AG09319 (cell line): ENCODE results near the gene SPINK5.

Source experiments
- DNase-seq: peaks from one replicate; pipeline ENCODE4 v3.0.0-alpha.2; 2010; ENCODE audit warnings: low read depth; ENCODE audit errors: extremely low read depth
- TF ChIP-seq, protein P1 (sequence below): IDR thresholded peaks from 2 replicates; pipeline ENCODE4 v1.5.1; 2011; ENCODE audit warnings: low read depth, mild to moderate bottlenecking, inconsistent platforms, low read length, moderate library complexity

Gene SPINK5, protein sequence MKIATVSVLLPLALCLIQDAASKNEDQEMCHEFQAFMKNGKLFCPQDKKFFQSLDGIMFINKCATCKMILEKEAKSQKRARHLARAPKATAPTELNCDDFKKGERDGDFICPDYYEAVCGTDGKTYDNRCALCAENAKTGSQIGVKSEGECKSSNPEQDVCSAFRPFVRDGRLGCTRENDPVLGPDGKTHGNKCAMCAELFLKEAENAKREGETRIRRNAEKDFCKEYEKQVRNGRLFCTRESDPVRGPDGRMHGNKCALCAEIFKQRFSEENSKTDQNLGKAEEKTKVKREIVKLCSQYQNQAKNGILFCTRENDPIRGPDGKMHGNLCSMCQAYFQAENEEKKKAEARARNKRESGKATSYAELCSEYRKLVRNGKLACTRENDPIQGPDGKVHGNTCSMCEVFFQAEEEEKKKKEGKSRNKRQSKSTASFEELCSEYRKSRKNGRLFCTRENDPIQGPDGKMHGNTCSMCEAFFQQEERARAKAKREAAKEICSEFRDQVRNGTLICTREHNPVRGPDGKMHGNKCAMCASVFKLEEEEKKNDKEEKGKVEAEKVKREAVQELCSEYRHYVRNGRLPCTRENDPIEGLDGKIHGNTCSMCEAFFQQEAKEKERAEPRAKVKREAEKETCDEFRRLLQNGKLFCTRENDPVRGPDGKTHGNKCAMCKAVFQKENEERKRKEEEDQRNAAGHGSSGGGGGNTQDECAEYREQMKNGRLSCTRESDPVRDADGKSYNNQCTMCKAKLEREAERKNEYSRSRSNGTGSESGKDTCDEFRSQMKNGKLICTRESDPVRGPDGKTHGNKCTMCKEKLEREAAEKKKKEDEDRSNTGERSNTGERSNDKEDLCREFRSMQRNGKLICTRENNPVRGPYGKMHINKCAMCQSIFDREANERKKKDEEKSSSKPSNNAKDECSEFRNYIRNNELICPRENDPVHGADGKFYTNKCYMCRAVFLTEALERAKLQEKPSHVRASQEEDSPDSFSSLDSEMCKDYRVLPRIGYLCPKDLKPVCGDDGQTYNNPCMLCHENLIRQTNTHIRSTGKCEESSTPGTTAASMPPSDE

DNA sequence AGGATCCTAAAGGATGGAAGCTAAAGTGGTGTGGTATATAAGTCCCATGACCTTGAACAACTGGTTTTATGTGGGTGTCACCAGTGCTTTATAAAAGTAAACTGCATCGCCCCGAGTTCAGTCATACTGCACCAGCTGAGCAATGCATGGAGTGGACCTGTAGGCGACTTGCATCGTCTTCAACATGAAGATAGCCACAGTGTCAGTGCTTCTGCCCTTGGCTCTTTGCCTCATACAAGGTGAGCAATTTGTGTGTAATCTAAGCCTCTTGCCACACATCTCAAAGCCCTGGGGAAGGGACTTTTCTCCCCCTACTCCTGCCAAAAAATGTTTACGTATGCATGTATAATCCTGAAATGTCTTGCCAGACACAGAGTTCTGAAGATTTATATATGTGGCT, at the start of gene SPINK5:
Gene SPINK5, plus strand, starts transcription at position 120 of the 400 bp plus-strand sequence. Its CDS starts 65 bp downstream, at position 185.
- no peak for DNase-seq

DNA sequence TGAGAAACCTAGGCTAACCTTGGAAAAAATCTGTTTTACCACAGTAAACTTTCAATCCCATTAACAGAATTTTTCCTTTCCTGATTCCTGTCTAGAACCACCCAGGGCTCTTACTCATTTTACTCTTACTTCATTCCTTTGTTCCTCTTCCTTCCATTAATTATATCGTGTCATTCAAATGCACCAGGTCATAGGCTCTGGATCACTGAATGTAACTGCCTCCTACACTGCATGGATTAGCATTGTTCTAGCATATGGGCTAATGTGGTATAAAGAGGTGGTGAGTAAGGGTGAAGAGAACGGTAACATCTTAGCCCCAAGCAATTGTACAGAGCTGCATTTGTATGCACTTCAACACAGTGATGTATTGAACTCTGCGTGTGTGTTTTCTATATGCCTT, 49.5 kb upstream of the SPINK5 start:
- DNase-seq, result no peak
- TF ChIP-seq, protein P1, sequence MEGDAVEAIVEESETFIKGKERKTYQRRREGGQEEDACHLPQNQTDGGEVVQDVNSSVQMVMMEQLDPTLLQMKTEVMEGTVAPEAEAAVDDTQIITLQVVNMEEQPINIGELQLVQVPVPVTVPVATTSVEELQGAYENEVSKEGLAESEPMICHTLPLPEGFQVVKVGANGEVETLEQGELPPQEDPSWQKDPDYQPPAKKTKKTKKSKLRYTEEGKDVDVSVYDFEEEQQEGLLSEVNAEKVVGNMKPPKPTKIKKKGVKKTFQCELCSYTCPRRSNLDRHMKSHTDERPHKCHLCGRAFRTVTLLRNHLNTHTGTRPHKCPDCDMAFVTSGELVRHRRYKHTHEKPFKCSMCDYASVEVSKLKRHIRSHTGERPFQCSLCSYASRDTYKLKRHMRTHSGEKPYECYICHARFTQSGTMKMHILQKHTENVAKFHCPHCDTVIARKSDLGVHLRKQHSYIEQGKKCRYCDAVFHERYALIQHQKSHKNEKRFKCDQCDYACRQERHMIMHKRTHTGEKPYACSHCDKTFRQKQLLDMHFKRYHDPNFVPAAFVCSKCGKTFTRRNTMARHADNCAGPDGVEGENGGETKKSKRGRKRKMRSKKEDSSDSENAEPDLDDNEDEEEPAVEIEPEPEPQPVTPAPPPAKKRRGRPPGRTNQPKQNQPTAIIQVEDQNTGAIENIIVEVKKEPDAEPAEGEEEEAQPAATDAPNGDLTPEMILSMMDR, result no peak

More for the DNA sequence above, at the start of gene SPINK5:
- TF ChIP-seq, protein P1, result no peak

DNA sequence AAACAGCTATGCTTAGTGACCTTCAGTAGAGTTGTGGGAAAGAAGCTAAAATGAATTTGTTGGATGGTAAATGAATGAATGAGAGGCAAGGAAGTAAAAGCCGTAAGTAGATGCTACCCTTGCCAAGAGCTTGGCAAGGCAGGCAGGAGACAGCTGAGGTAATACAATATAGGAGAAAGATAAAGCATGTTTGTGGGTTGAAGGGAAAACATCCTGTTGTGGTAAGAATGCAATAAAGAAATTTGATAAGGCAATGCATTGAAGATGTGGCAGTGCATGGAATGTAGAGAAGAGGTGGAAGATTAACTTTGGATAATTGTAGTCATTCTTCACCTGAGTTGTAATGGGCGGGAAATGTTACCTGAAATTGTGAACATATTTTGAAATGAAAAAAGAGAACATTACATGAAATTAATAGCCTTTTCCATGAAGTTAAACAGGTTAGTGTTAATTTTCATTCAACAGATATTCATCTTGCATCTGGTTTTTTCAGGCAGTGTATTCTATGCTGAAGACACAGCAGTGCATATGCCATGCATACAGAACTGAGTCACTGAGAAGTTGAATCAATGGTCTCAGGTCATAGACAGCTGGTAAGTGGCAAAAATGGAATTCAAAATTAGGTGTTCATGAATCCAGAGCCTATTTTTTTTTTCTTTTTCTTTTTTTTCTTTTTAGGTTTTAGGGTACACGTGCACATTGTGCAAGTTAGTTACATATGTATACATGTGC, 43.4 kb upstream of the SPINK5 start:
- TF ChIP-seq, protein P1, result no peak
- DNase-seq, result no peak

DNA sequence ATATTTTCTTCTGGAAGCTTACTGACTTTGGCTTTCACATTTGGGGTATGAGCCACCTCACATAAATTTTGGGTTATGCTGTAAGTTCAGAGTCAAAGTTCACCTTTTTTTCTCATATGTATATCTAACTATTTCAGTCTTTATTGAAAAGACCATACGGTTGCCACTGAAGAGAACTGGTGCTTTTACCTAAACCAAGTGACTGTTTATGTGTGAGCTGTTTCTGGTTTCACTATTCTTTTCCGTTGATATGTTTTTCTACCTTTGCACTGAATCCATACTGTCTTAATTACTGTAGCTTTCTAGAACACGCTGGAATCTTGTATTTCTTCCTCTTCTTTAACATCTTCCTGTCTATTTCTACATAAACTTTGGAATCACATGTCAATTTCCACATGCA, 36.3 kb upstream of the SPINK5 start:
- TF ChIP-seq, protein P1, result no peak
- no peak for DNase-seq

DNA sequence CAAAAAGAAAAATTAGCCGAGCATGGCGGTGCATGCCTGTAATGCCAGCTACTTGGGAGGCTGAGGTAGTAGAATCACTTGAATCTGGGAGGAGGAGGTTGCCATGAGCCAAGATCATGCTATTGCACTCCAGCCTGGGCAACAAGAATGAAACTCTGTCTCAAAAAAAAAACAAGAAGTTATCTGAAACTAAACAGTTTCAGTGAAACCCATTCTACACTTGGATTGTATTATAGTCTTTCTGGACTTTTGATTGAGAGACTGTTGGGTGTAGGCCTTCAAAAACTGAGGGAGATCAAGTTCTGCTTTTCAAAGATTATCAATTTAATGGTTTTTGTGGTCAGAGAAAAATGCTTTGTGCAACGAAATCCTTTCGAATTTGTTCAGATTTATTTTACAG, 34.6 kb upstream of the SPINK5 start:
- TF ChIP-seq, protein P1, result no peak
- no peak for DNase-seq

DNA sequence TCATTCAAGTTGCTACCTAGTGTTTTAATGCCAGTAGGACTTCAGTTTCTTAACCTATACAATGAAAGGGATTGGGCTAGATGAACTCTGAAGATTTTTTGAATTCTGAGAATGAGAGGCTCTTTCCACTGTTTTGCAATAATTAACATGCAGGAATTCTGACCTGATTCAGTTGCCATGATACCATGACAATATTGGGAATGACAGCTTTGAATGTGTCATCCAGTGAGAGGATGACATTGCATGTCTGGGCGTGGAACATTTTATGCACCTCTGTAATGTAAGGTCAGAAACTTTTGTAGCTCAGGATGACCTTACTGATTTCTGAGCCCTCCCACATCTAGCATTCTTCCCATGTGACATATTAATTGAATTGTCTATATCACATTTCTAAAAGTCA, 30.6 kb upstream of the SPINK5 start:
- DNase-seq, result no peak
- TF ChIP-seq, protein P1, result no peak
